Ovary (tissue), 3 donors: ENCODE data around the gene RPS24.

ENCODE experiments used
- CTCF ChIP-seq, 3 donors: fragments of 450-650 bp in 2 of 3; fragments of 200-600 bp in 1 of 3; IDR thresholded peaks; one replicate each; pipeline versions ENCODE4 v1.5.1 to v1.8.0; 2016 to 2022; ENCODE audit warnings: antibody characterized with exemption in 3 of 3, mild to moderate bottlenecking in 1 of 3
- EP300 ChIP-seq: sonication (generic); formaldehyde crosslinking; IDR thresholded peaks from one replicate; pipeline ENCODE4 v1.6.1; 2017; ENCODE audit warnings: antibody characterized with exemption
- POLR2A ChIP-seq: fragments of 450-650 bp; IDR thresholded peaks from one replicate; pipeline ENCODE4 v1.6.1; 2017; ENCODE audit warnings: antibody characterized with exemption, mild to moderate bottlenecking, moderate library complexity
- donor health status: DM: no; HTN: no; CAD: no.

DNA sequence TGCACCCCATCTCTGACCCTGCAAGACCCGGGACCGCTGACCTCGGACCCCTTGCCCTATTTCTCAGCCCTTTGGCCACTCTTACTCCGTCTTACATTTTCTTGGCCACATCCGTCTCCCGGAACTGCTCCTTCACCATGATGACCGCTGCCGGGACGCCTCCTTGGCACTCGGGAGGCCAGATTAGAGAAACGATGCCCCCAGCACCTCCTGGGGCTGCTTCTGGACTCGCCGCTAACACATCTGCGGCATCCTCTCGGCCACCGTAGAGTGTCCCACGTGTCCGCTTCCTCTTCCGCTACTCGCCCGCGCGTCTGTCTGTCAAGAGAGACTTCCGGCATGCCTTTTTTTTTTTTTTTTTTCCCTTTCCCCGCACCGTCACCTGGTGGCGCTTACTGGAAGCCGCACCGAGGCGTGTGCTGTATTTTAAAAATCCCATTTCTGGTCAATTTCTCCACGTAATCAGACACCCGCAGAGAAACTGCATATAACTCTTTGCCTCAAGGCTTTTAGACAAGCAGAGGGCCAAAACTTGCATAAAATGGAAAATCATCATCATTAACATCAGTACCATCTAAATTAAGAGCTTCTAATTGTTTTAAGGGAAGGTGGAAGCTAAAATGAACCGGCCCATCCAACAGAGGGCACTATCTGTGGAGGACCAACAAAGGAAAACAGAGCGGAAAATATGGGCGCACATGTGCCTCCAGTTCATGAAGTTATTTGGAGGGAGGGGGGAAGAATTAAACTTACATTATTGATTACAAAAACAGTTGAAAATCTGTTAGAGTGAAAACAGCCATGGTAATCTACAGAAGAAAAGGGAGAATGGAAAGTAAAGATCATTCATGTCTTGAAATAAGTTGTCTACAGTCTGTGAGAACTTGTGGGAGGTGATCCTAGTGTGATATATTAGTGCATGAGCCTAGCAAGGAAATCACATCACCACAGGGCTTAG lies 4.1 kb upstream of the RPS24 start, which contains the start of gene POLR3A:
- TF ChIP-seq CTCF (IDR thresholded peaks at IDR 0.05): peak; percentile 74 to 87 (median 75)
- TF ChIP-seq POLR2A: no peak
- peak; percentile 50 for TF ChIP-seq EP300
